ENCODE measurements around the gene HDDC2. TPM values are rescaled to one million over a fixed set of nuclear protein-coding genes. Genes with fewer than 3 reads are reported as not detected.

The HDDC2 gene
- total RNA-seq, 2 donors from 2014 or later: 76.4 to 108 TPM

DNA sequence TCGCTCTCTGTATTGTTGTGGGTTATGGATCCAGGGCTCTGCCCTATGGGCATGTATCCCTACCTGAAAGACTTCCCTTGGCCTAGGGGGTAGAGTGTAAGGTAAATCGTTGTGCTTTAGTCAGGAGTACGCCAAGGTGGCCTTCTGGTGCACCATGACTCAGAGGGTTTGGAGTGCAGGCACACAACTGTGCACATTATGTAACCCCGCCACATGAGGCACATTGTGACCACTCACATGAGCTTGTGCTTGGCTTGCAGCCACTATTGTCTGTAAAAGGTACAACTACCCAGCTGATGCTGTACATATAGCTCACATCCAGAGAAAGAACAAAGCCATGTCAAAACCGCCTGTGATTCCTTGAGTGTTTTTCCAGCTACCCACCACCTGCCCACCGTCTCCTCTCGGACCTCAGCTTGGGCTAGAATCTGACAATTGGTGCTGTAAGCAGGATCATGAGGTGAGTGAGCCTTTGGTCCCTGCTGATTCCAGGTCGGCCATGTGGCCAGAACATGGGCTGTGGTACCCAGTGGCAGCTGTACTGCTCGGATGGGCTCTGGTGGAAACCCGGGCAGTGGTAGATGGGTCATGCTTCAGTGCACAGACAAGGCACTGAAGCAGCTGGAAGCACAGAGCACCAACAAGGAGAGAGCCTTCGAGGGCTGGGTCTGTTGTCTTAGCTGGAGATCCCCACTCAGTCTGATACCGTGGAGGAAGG lies 33.8 kb downstream of the HDDC2 start:
- Histone ChIP-seq H3K9ac (ENCODE audit: extremely low read depth, low read length, poor library complexity, severe bottlenecking) (no peak overlapping the region), H3K27me3 (ENCODE audit: control insufficient read depth, insufficient read depth, low read length, poor library complexity, severe bottlenecking) (no peaks in the 10 kb centered on the region), H3K27ac (ENCODE audit: low read depth, low read length) (no peak overlapping the region), H3K36me3 (ENCODE audit: control insufficient read depth, insufficient read depth, low read length) (peaks cover 6% of the 10 kb centered on the region), H3K9me3 (ENCODE audit: control insufficient read depth, low read length) (no peaks in the 10 kb centered on the region), H3K4me3 (ENCODE audit: low read length) (no peak overlapping the region), H3K4me1 (ENCODE audit: control insufficient read depth, insufficient read depth, low read length) (no peaks in the 10 kb centered on the region)
- DNase-seq: no peak
- H3K36me3 Mint-ChIP-seq (ENCODE audit: low read depth): peaks cover 8% of the 10 kb centered on the region
- no peaks in the 10 kb centered on the region for H3K9me3 Mint-ChIP-seq
- H3K27ac Mint-ChIP-seq: no peak overlapping the region
- no peak overlapping the region for H3K4me3 Mint-ChIP-seq
- H3K27me3 Mint-ChIP-seq (ENCODE audit: insufficient read depth): no peaks in the 10 kb centered on the region
- WGBS, 2 experiments (ENCODE audit: insufficient coverage in 1 of 2, insufficient read length in 1 of 2): 88 to 92% methylated on average over 8 to 12 of the region's 12 CpGs
- H3K4me1 Mint-ChIP-seq: no peaks in the 10 kb centered on the region
- TF ChIP-seq, protein P1, sequence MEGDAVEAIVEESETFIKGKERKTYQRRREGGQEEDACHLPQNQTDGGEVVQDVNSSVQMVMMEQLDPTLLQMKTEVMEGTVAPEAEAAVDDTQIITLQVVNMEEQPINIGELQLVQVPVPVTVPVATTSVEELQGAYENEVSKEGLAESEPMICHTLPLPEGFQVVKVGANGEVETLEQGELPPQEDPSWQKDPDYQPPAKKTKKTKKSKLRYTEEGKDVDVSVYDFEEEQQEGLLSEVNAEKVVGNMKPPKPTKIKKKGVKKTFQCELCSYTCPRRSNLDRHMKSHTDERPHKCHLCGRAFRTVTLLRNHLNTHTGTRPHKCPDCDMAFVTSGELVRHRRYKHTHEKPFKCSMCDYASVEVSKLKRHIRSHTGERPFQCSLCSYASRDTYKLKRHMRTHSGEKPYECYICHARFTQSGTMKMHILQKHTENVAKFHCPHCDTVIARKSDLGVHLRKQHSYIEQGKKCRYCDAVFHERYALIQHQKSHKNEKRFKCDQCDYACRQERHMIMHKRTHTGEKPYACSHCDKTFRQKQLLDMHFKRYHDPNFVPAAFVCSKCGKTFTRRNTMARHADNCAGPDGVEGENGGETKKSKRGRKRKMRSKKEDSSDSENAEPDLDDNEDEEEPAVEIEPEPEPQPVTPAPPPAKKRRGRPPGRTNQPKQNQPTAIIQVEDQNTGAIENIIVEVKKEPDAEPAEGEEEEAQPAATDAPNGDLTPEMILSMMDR (conservative IDR thresholded peaks at IDR 0.05): no peak

DNA sequence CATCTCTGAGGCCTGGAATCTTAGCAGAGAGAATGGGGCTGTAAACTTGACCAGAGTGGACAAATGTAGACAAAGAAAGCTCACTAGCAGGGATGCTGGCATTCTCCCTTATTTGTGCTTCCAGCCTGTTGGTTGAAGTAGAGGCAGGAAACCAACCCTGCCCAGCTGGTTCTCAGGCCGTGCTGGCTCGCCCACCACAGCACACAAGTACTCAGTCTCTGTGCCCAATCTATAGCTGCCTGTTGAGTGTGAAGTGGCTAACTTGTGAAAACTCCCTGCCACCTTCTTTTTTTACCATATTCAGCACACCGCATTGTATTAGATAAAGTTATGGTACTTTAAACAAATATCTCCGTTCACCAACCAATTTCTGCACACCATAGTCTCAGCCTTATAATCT lies 37.3 kb downstream of the HDDC2 start:
- H3K27ac Mint-ChIP-seq: no peak overlapping the region
- H3K36me3 Mint-ChIP-seq (ENCODE audit: low read depth): no peaks in the 10 kb centered on the region
- H3K9me3 ChIP-seq (ENCODE audit: control insufficient read depth, low read length): no peaks in the 10 kb centered on the region

DNA sequence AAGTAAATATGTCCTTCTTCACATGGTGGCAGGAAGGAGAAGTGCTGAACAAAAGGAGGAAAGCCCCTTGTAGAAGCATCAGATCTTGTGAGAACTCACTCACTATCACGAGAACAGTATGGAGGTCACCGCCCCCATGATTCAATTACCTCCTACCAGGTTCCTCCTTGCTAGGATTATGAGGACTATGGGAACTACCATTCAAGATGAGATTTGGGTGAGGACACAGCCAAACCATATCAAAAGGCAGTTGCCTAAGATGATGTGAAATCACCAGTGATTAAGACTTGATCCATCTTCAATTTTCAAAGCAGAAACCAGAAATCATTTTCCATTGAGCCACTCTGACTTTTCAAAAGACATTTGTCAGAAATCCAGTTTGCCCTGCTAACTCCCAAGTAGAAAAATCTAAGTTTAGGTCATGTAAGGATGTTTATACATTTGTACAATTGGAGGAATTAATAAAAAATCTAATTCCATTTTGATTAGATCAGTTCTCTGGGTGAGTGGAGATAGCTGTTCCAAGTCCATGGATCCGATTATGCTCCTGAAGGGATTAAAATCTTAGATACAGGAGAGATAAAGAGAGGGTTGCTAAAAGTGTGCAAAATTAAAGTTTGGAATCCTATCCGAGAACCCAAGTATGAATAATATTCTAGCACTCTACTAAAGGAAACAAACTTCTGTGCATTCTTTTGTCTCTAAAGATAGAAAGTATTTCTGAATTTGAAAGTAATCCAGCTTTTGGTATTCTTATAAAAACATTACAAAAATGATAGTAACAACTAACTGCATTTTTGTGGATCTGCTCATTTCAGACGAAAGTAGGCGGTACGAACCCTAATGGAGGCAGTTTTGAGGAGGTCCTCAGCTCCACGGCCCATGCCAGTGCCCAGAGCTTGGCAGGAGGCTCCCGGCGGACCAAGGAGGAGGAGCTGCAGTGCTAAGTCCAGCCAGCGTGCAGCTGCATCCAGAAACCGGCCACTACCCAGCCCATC lies 39.5 kb downstream of the HDDC2 start:
- no peak overlapping the region for H3K27ac Mint-ChIP-seq
- 91 to 100% methylated on average over 2 to 12 of the region's 12 CpGs for WGBS, 2 experiments (ENCODE audit: insufficient coverage in 1 of 2, insufficient read length in 1 of 2)
- no peaks in the 10 kb centered on the region for H3K9me3 Mint-ChIP-seq
- H3K27me3 Mint-ChIP-seq (ENCODE audit: insufficient read depth): no peaks in the 10 kb centered on the region
- H3K9me3 ChIP-seq (ENCODE audit: control insufficient read depth, low read length): no peaks in the 10 kb centered on the region
- H3K4me1 ChIP-seq (ENCODE audit: control insufficient read depth, insufficient read depth, low read length): no peaks in the 10 kb centered on the region
- H3K4me1 Mint-ChIP-seq: no peaks in the 10 kb centered on the region
- TF ChIP-seq, protein P1 (conservative IDR thresholded peaks at IDR 0.05): no peak
- no peak for DNase-seq
- H3K4me3 ChIP-seq (ENCODE audit: low read length): no peak overlapping the region
- H3K27me3 ChIP-seq (ENCODE audit: control insufficient read depth, insufficient read depth, low read length, poor library complexity, severe bottlenecking): no peaks in the 10 kb centered on the region
- no peak overlapping the region for H3K4me3 Mint-ChIP-seq
- no peak overlapping the region for H3K27ac ChIP-seq (ENCODE audit: low read depth, low read length)
- H3K36me3 ChIP-seq (ENCODE audit: control insufficient read depth, insufficient read depth, low read length): no peaks in the 10 kb centered on the region
- no peaks in the 10 kb centered on the region for H3K36me3 Mint-ChIP-seq (ENCODE audit: low read depth)
- no peak overlapping the region for H3K9ac ChIP-seq (ENCODE audit: extremely low read depth, low read length, poor library complexity, severe bottlenecking)

More for the DNA sequence above, 37.3 kb downstream of the HDDC2 start:
- Histone ChIP-seq H3K27me3 (ENCODE audit: control insufficient read depth, insufficient read depth, low read length, poor library complexity, severe bottlenecking) (no peaks in the 10 kb centered on the region), H3K27ac (ENCODE audit: low read depth, low read length) (no peak overlapping the region), H3K9ac (ENCODE audit: extremely low read depth, low read length, poor library complexity, severe bottlenecking) (no peak overlapping the region), H3K4me3 (ENCODE audit: low read length) (no peak overlapping the region), H3K36me3 (ENCODE audit: control insufficient read depth, insufficient read depth, low read length) (no peaks in the 10 kb centered on the region), H3K4me1 (ENCODE audit: control insufficient read depth, insufficient read depth, low read length) (no peaks in the 10 kb centered on the region)
- DNase-seq: no peak
- no peaks in the 10 kb centered on the region for H3K9me3 Mint-ChIP-seq
- no peaks in the 10 kb centered on the region for H3K27me3 Mint-ChIP-seq (ENCODE audit: insufficient read depth)
- no peak overlapping the region for H3K4me3 Mint-ChIP-seq
- no peaks in the 10 kb centered on the region for H3K4me1 Mint-ChIP-seq
- TF ChIP-seq, protein P1 (conservative IDR thresholded peaks at IDR 0.05): no peak
- 85% methylated on average over 3 of the region's 4 CpGs; no CpG with 5 or more reads in 1 of the 2 experiments for WGBS, 2 experiments (ENCODE audit: insufficient coverage in 1 of 2, insufficient read length in 1 of 2)
